ENCODE results near the gene CLDN14. TPM values are rescaled to one million over a fixed set of nuclear protein-coding genes. Genes with fewer than 3 reads are reported as not detected.

The CLDN14 gene
- total and polyA plus RNA-seq, 10 donors: 0.13 to 0.94 (median 0.35) TPM; not detected in 4

DNA sequence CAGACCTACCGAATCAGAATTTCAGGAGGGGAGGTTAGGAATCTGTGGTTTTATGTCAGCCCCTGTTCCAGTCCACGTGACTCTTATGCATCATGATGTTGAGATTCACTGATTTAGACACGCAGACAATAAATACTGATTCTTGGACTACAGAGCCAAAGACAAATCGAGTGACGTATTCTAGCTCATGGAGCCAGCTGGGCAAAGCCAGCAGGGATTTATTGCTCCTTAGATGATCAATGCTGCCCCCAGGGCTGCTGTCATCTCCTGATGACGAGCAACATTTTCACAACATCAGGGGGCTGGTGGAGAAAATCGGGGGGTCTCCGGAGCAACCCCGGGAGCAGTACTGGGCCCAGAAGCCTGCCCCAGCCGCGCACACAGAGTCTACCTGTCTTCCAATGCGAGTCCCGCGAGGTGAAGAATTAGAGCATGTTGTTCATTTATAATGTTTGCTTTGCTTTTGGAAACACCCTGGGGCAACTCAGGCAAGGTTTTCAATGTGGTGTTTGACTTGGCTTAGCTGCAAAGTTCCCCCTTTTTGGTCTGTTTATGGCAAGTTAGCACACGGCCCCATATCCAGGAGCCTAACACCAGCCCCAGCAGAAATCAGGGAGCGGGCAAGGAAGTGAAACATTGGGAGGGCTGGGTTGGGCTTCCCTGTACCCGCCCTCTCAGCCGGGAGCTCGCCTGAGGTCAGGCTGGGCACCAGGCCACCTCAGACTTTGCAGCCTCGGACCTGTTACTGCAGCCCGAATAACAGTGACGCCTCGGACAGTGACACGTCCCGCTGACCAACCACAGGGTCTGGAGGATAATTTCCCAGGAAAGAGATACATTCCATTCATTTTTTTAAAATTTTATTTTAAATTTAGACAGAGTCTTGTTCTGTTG, 19.9 kb upstream of the CLDN14 start:
- Histone ChIP-seq H3K4me1 (peaks cover 0 to 5% (median 0%) of the 10 kb centered on the region in 6 donors), H3K36me3 (no peaks in the 10 kb centered on the region), H3K27ac (no peak overlapping the region), H3K27me3 (replicated peaks in 1 of 7) (peaks cover 0 to 3% (median 0%) of the 10 kb centered on the region in 7 donors), H3K9me3 (no peaks in the 10 kb centered on the region), H3K4me3 (no peak overlapping the region)
- 79 to 88% (median 83%) methylated on average over 19 to 25 of the region's 25 CpGs for WGBS, 5 donors
- DNase-seq: no peak
- intact Hi-C loops (cut with DNase I; ENCODE audit: low total_unique reads): loop anchor here (5.0 kb wide), 1 partner anchor 427 kb away; no protein-coding TSS in a partner anchor
- TF ChIP-seq POLR2A (IDR thresholded peaks at IDR 0.05): no peak
- TF ChIP-seq POLR2AphosphoS5 (IDR thresholded peaks at IDR 0.05): no peak
- TF ChIP-seq, protein P1, sequence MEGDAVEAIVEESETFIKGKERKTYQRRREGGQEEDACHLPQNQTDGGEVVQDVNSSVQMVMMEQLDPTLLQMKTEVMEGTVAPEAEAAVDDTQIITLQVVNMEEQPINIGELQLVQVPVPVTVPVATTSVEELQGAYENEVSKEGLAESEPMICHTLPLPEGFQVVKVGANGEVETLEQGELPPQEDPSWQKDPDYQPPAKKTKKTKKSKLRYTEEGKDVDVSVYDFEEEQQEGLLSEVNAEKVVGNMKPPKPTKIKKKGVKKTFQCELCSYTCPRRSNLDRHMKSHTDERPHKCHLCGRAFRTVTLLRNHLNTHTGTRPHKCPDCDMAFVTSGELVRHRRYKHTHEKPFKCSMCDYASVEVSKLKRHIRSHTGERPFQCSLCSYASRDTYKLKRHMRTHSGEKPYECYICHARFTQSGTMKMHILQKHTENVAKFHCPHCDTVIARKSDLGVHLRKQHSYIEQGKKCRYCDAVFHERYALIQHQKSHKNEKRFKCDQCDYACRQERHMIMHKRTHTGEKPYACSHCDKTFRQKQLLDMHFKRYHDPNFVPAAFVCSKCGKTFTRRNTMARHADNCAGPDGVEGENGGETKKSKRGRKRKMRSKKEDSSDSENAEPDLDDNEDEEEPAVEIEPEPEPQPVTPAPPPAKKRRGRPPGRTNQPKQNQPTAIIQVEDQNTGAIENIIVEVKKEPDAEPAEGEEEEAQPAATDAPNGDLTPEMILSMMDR (IDR thresholded peaks at IDR 0.05 in 8 of 11, conservative IDR thresholded peaks at IDR 0.05 in 3 of 11): no peak

DNA sequence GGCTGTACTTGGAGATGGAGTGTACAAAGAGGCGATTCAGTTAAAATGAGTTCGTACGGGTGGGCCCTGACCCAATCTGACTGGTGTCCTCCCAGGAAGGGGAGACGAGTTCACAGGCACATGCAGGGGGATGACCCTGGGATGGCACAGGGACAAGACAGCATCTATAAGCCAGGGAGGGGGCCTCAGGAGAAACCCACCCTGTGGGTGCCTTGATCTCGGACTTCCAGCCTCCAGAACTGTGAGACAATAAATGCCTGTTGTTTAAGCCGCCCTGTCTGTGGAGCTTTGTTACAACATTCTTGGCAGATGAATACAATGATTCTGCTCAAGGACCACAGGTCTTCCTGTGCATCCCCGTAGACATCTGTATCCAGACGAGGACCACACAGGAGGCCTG, 14.6 kb upstream of the CLDN14 start:
- Histone ChIP-seq H3K4me3 (no peak overlapping the region), H3K9me3 (no peaks in the 10 kb centered on the region), H3K4me1 (no peaks in the 10 kb centered on the region), H3K36me3 (no peaks in the 10 kb centered on the region), H3K27me3 (replicated peaks in 1 of 7) (peaks cover 0 to 4% (median 0%) of the 10 kb centered on the region in 7 donors), H3K27ac (no peak overlapping the region)
- whole genome bisulfite sequencing, 5 donors: 78 to 87% (median 82%) methylated on average over 7 to 8 of the region's 8 CpGs
- TF ChIP-seq POLR2A (IDR thresholded peaks at IDR 0.05): no peak
- TF ChIP-seq, protein P1 (IDR thresholded peaks at IDR 0.05 in 8 of 11, conservative IDR thresholded peaks at IDR 0.05 in 3 of 11): no peak
- no peak for TF ChIP-seq POLR2AphosphoS5 (IDR thresholded peaks at IDR 0.05)
- intact Hi-C loops (cut with DNase I; ENCODE audit: low total_unique reads): no loop called here
- DNase-seq: no peak

DNA sequence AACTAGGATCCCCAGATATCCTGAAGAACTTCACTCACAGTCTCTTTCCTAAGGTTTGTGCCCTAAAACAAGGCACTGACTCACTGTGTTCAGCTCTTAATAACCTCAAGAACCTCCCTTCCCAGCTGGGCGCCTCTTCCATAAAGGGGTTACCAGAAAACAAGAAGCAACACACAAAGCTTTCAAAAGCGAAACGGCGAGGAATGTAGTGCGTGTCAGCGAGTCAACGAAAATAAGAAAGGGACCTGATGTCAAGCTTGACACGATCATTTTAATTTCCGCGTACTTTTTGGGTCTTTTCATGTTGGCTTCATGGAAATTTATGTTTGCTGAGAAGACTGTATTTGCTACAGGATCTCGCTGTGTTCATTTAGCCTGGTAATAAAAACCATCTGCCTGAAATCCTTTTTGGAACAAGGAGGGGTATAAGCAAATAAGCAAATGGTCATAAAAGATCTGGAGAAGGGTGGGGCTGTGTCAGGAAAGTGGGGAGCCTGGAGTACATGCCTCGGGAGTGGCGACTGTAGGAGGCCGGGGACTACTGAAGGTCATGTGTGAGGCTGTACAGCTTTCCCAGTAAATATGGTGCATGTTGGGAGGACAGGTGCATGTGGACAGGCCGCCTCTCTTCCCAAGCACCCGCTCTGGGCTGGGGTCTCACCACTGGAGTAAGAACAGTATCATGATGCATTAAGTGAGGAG, 11.4 kb upstream of the CLDN14 start:
- intact Hi-C loops (cut with DNase I; ENCODE audit: low total_unique reads): no loop called here
- Histone ChIP-seq H3K4me3 (no peak overlapping the region), H3K9me3 (no peaks in the 10 kb centered on the region), H3K27ac (no peak overlapping the region), H3K27me3 (replicated peaks in 1 of 7) (peaks cover 0 to 4% (median 0%) of the 10 kb centered on the region in 7 donors), H3K36me3 (no peaks in the 10 kb centered on the region), H3K4me1 (no peaks in the 10 kb centered on the region)
- TF ChIP-seq POLR2AphosphoS5 (IDR thresholded peaks at IDR 0.05) (no peak), POLR2A (IDR thresholded peaks at IDR 0.05) (no peak)
- TF ChIP-seq, protein P1 (IDR thresholded peaks at IDR 0.05 in 8 of 11, conservative IDR thresholded peaks at IDR 0.05 in 3 of 11): no peak
- DNase-seq: no peak
- 84 to 91% (median 86%) methylated on average over 16 of the region's 16 CpGs for WGBS, 5 donors

DNA sequence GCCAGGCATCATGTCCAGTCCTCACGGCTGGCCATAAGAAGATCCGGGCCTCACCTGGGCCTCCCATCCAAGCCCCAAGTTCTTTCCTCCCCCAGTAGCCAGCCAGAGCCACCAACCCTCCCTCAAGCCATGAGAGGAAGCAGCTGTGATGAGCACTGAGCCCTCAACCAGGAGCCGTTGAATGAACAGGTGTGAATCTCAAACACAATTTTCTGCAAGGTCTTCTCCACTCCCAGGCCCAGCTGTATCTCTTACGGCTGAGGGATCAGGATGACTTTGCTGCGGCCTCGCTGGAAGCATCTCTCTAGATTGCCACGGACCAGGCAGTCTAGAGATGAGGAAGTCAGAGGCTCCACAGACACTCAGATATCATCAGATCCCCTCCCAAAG, 9.8 kb upstream of the CLDN14 start:
- WGBS, 5 donors: 69 to 85% (median 75%) methylated on average over 6 to 7 of the region's 7 CpGs
- TF ChIP-seq POLR2AphosphoS5 (IDR thresholded peaks at IDR 0.05): no peak
- TF ChIP-seq, protein P1 (IDR thresholded peaks at IDR 0.05 in 8 of 11, conservative IDR thresholded peaks at IDR 0.05 in 3 of 11): no peak
- no peak for TF ChIP-seq POLR2A (IDR thresholded peaks at IDR 0.05)
- no peak overlapping the region for H3K4me3 ChIP-seq
- intact Hi-C loops (cut with DNase I; ENCODE audit: low total_unique reads): no loop called here
- no peaks in the 10 kb centered on the region for H3K36me3 ChIP-seq
- H3K27ac ChIP-seq: no peak overlapping the region
- no peaks in the 10 kb centered on the region for H3K4me1 ChIP-seq
- DNase-seq: peak; percentile 38
- H3K9me3 ChIP-seq: no peaks in the 10 kb centered on the region
- peaks cover 0 to 4% (median 0%) of the 10 kb centered on the region in 7 donors for H3K27me3 ChIP-seq (replicated peaks in 1 of 7)
